Left renal pelvis (tissue), 4 donors: ENCODE results near the gene GSDMA. TPM values are rescaled to one million over a fixed set of nuclear protein-coding genes. Genes with fewer than 3 reads are reported as not detected.
A peak's percentile ranks its signal among the peaks of the same experiment; 100 is the strongest.

Source experiments
- DNase-seq, 4 donors: peaks; one replicate each; pipeline ENCODE4 v3.0.0-alpha.2; 2013; ENCODE audit warnings: low read depth in 4 of 4, low spot score in 3 of 4
- polyA plus RNA-seq, 4 donors: library from polyadenylated mRNA; unstranded; fragments of 120-200 nt; gene quantifications; one replicate each; pipeline ENCODE4 v1.2.1, GENCODE V29; 2013; ENCODE audit not compliant: insufficient read length in 4 of 4

Gene GSDMA
- polyA plus RNA-seq, 4 donors, result 0.20 to 3.7 (median 2.4) TPM

- no peak for DNase-seq
These were observed 55.7 kb downstream of the GSDMA start for GRCh38 chr17:40018211-40019121.

GRCh38 chr17:40019140-40019991, 56.6 kb downstream of the GSDMA start:
- no peak for DNase-seq

DNA sequence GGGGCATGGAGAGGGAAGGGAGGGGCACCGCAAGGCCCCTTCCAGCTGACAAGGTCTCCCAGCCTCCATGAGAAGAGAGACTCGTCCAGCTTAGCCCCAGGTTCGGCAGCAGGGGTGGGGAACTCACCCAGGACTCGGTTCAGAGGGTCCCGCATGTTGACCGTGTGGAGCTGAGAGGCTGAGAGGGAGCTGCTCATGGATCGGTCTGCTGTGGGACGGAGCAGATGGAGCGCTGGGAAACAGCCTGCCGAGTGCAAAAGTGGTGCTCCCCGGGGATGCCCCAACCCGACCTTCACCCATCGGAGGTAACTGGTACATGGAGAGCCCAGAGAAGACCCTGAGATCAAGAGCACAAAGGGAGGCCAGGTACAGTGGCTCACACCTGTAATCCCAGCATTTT, 57.3 kb downstream of the GSDMA start:
- no peak for DNase-seq

DNA sequence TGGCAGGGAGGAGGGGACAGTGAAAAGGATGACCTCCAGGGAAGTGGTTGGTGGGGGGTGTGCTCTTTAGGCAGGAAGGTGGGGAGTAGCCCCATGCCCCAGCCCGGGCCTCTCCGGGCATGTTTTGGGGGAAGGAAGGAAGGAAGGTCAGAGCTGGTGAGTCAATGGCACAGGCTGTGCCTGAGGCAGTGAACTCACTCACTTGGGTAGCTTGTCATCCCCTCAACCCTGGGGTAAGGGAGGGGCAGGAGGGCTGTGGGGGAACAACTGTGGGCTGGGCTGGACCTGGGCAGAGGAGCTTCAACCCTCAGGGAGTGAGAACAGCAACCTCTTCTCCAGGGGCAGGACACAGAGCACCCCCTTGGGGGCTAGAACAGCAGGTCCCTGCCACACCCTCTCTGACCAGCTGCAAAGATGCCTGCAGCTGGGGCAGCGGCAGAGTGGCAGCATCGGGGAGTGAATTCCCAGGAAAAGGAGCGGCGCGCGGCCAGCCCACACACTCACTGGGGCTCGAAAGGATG, 58.7 kb downstream of the GSDMA start:
- no peak for DNase-seq

GRCh38 chr17:40022497-40022896, 59.7 kb downstream of the GSDMA start:
- DNase-seq, result no peak

- no peak for DNase-seq
These were observed 60.2 kb downstream of the GSDMA start for GRCh38 chr17:40022961-40023541.

GRCh38 chr17:40023590-40024292, 60.9 kb downstream of the GSDMA start:
- DNase-seq, result no peak

DNA sequence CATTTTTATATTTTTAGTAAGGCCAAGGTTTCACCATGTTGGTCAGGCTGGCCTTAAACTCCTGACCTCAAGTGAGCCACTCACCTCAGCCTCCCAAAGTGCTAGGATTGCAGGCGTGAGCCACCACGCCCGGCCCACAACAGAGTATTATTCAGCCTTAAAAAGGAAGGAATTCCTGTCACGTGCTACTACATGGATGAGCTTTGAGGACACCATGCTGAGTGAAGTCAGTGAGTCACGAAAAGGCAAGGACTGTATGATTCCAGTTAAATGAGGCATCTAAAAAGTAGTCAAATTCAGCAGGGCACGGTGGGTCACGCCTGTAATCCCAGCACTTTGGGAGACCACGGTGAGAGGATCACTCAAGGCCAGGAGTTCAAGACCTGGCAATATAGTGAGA, 62.1 kb downstream of the GSDMA start:
- no peak for DNase-seq

GRCh38 chr17:40025559-40025958, 62.8 kb downstream of the GSDMA start:
- no peak for DNase-seq

GRCh38 chr17:40025991-40026815, 63.4 kb downstream of the GSDMA start:
- no peak for DNase-seq

- DNase-seq, result peak in 3 of 4 donors; percentile 45 to 59 (median 51)
These were observed 64.2 kb downstream of the GSDMA start for GRCh38 chr17:40026816-40027613.

Other genes starting within 250 kb of the GSDMA start
- gene MIEN1, start 232.5 kb upstream of the GSDMA start, polyA plus RNA-seq, result 10 to 100 TPM; 19.6 to 37.8 (median 34.2) TPM
- gene GRB7, start 225.1 kb upstream of the GSDMA start, polyA plus RNA-seq, result 10 to 100 TPM in 3 of 4 donors, 1 to 10 TPM in 1; 2.7 to 48.8 (median 33.1) TPM
- gene IKZF3, start 98.7 kb upstream of the GSDMA start, polyA plus RNA-seq, result under 1 TPM; 0.23 to 0.35 (median 0.30) TPM
- gene ZPBP2, start 94.8 kb upstream of the GSDMA start, polyA plus RNA-seq, result not detected
- gene GSDMB, start 44.4 kb upstream of the GSDMA start, polyA plus RNA-seq, result 10 to 100 TPM in 3 of 4 donors, 1 to 10 TPM in 1; 8.2 to 34.0 (median 14.7) TPM
- 100 to 1,000 TPM in 2 of 4 donors, 10 to 100 TPM in 2; 89.8 to 105 (median 98.7) TPM for gene ORMDL3, start 35.4 kb upstream of the GSDMA start, polyA plus RNA-seq
- gene LRRC3C, start 35.3 kb upstream of the GSDMA start, polyA plus RNA-seq, result not detected
- 100 to 1,000 TPM in 2 of 4 donors, 10 to 100 TPM in 2; 87.3 to 122 (median 107) TPM for gene PSMD3, start 17.8 kb downstream of the GSDMA start, polyA plus RNA-seq
- gene CSF3, start 52.4 kb downstream of the GSDMA start, polyA plus RNA-seq, result under 1 TPM in 1 of 4 donors, not detected in 3; 0.23 TPM
- 100 to 1,000 TPM in 2 of 4 donors, 10 to 100 TPM in 2; 83.4 to 132 (median 104) TPM for gene MED24, start 91.4 kb downstream of the GSDMA start, polyA plus RNA-seq
- 10 to 100 TPM; 47.8 to 83.6 (median 52.8) TPM for gene THRA, start 100.0 kb downstream of the GSDMA start, polyA plus RNA-seq
- gene NR1D1, start 137.6 kb downstream of the GSDMA start, polyA plus RNA-seq, result 1 to 10 TPM; 3.1 to 5.5 (median 4.2) TPM
- 100 to 1,000 TPM; 166 to 177 (median 173) TPM for gene MSL1, start 159.0 kb downstream of the GSDMA start, polyA plus RNA-seq
- gene CASC3, start 177.5 kb downstream of the GSDMA start, polyA plus RNA-seq, result 100 to 1,000 TPM in 2 of 4 donors, 10 to 100 TPM in 2; 85.9 to 115 (median 102) TPM
- gene RAPGEFL1, start 214.5 kb downstream of the GSDMA start, polyA plus RNA-seq, result 10 to 100 TPM in 2 of 4 donors, 1 to 10 TPM in 2; 6.1 to 14.4 (median 10.0) TPM